ENCODE measurements around the gene TSPAN31.

- TF ChIP-seq POLR2AphosphoS5 (IDR thresholded peaks at IDR 0.05) (no peak), CTCF (IDR thresholded peaks at IDR 0.05 in 8 of 11, conservative IDR thresholded peaks at IDR 0.05 in 3 of 11) (no peak), POLR2A (IDR thresholded peaks at IDR 0.05) (no peak)
Measured at GRCh38 chr12:57780284-57780897, 35.6 kb downstream of the TSPAN31 start.

Data from spleen (tissue), 7 donors.